Common myeloid progenitor, CD34-positive (primary cell): ENCODE data around the gene WBP1.
"Not testable (repeated sequence)": the region's sequence is repeated elsewhere in the genome, so short reads cannot be mapped to it uniquely, and the experiment has no call there.

Source experiments
- CTCF ChIA-PET: fragments of 350-600 bp; sonication (Branson Sonifier 250); formaldehyde crosslinking; loops from one replicate; lab custom pipeline; 2021; ENCODE audit warnings: antibody characterized with exemption; lab: Charles Lee
- POLR2A ChIA-PET: fragments of 350-600 bp; sonication (Branson Sonifier 250); formaldehyde crosslinking; loops from one replicate; lab custom pipeline; 2021; ENCODE audit warnings: antibody characterized with exemption; lab: Charles Lee
- DNase-seq, 3 donors: peaks; one replicate each; pipeline versions ENCODE4 v3.0.0 to v3.0.0-alpha.2; 2013
- H3K27ac ChIP-seq, 2 experiments: 1 replicate in 1 of 2; 2 replicates in 1 of 2; pipeline ENCODE4 v1.7.0; 2013; ENCODE audit warnings: inconsistent platforms in 2 of 2, low read length in 2 of 2, mild to moderate bottlenecking in 2 of 2, low read depth in 1 of 2, moderate library complexity in 1 of 2; ENCODE audit not compliant: severe bottlenecking in 2 of 2, insufficient read depth in 1 of 2, poor library complexity in 1 of 2
- H3K27me3 ChIP-seq, 5 experiments: replicated peaks in 2 of 5; 1 replicate in 3 of 5; 2 replicates in 2 of 5; pipeline versions ENCODE4 v1.6.1 to v1.7.0; 2013; ENCODE audit warnings: low read length in 4 of 5, mild to moderate bottlenecking in 2 of 5, moderate library complexity in 2 of 5, inconsistent platforms in 1 of 5; ENCODE audit not compliant: insufficient read depth in 5 of 5, control insufficient read depth in 4 of 5
- H3K36me3 ChIP-seq, 4 experiments: 1 replicate in 2 of 4; 2 replicates in 2 of 4; pipeline versions ENCODE4 v1.6.1 to v1.7.0; 2013; ENCODE audit warnings: low read length in 3 of 4, control low read depth in 1 of 4, mild to moderate bottlenecking in 1 of 4; ENCODE audit not compliant: control insufficient read depth in 4 of 4, insufficient read depth in 4 of 4
- H3K4me1 ChIP-seq, 4 experiments: 1 replicate in 3 of 4; 2 replicates in 1 of 4; pipeline versions ENCODE4 v1.6.1 to v1.7.1; 2013; ENCODE audit warnings: low read length in 3 of 4, mild to moderate bottlenecking in 3 of 4, control low read depth in 1 of 4, inconsistent platforms in 1 of 4, moderate library complexity in 1 of 4; ENCODE audit not compliant: control insufficient read depth in 4 of 4, insufficient read depth in 4 of 4; ENCODE audit errors: control extremely low read depth in 1 of 4
- H3K4me3 ChIP-seq, 7 experiments: 1 replicate in 4 of 7; 2 replicates in 3 of 7; pipeline versions ENCODE4 v1.5.1 to v1.7.0; 2013; ENCODE audit warnings: mild to moderate bottlenecking in 7 of 7, low read length in 6 of 7, moderate library complexity in 6 of 7, inconsistent platforms in 2 of 7, low read depth in 2 of 7, control low read depth in 1 of 7; ENCODE audit not compliant: insufficient read depth in 4 of 7, control insufficient read depth in 1 of 7; ENCODE audit errors: extremely low read depth in 1 of 7
- H3K9me3 ChIP-seq, 5 experiments: 1 replicate in 4 of 5; 2 replicates in 1 of 5; pipeline versions ENCODE4 v1.6.1 to v1.7.1; 2013; ENCODE audit warnings: low read length in 4 of 5, mild to moderate bottlenecking in 2 of 5, inconsistent platforms in 1 of 5, low read depth in 1 of 5, moderate library complexity in 1 of 5; ENCODE audit not compliant: control insufficient read depth in 4 of 5, insufficient read depth in 2 of 5; ENCODE audit errors: control extremely low read depth in 1 of 5
- WGBS: methylation state at CpG from one replicate; pipeline ENCODE4 v1.1.5; 2013; ENCODE audit not compliant: insufficient coverage; 5-methylcytosine and 5-hydroxymethylcytosine counted together

Gene WBP1

GRCh38 chr2:74441170-74441689 is 17.0 kb upstream of the WBP1 start:
- H3K9me3 ChIP-seq: no peaks in the 10 kb centered on the region
- peak overlapping the region in 4 of 7 experiments; percentile 16 to 81 (median 69) for H3K4me3 ChIP-seq
- ChIA-PET POLR2A (interaction anchor here (0.8 to 2.6 kb wide), 2 partner anchors 13 to 17 kb away, joined by 4 to 10 read pairs; partner anchors contain the start of genes INO80B and WBP1), CTCF (interaction anchor here (1.4 to 2.5 kb wide), 6 partner anchors 11 to 41 kb away, joined by 3 to 16 read pairs (median 8); partner anchors contain the start of genes CCDC142, INO80B and TTC31)
- H3K36me3 ChIP-seq: no peaks in the 10 kb centered on the region
- H3K27ac ChIP-seq: no peak overlapping the region
- WGBS: 74% methylated on average over 18 of the region's 33 CpGs
- DNase-seq: no peak
- peaks cover 4 to 51% (median 44%) of the 10 kb centered on the region in 4 experiments for H3K4me1 ChIP-seq
- H3K27me3 ChIP-seq: peaks cover 0 to 27% (median 10%) of the 10 kb centered on the region in 5 experiments

GRCh38 chr2:74441690-74442482 is 16.4 kb upstream of the WBP1 start, which contains the start of gene RTKN:
RTKN (minus strand) TSS chr2:74441937; CDS start chr2:74441816, 121 bp downstream.
- ChIA-PET POLR2A (interaction anchor here (1.8 to 2.6 kb wide), 2 partner anchors 13 to 16 kb away, joined by 6 to 10 read pairs; partner anchors contain the start of genes INO80B and WBP1), CTCF (interaction anchor here (0.6 to 2.5 kb wide), 4 partner anchors 9 to 453 kb away, joined by 3 to 9 read pairs (median 3); no protein-coding TSS in a partner anchor)
- no peaks in the 10 kb centered on the region for H3K9me3 ChIP-seq
- peaks cover 4 to 48% (median 44%) of the 10 kb centered on the region in 4 experiments for H3K4me1 ChIP-seq
- peak in 1 of 3 donors; percentile 34 for DNase-seq
- peaks cover 0 to 27% (median 10%) of the 10 kb centered on the region in 5 experiments for H3K27me3 ChIP-seq
- WGBS: 11% methylated on average over 50 of the region's 75 CpGs
- no peaks in the 10 kb centered on the region for H3K36me3 ChIP-seq
- peak within 1 kb of the TSS in 6 of 7 experiments; percentile 16 to 84 (median 70) for H3K4me3 ChIP-seq
- no peak within 1 kb of the TSS for H3K27ac ChIP-seq

GRCh38 chr2:74442483-74443297 is 15.5 kb upstream of the WBP1 start:
- POLR2A ChIA-PET: interaction anchor here (1.8 kb wide), 1 partner anchor 12 kb away, joined by 6 read pairs; the partner anchor contains the start of gene INO80B
- H3K4me1 ChIP-seq: peaks cover 4 to 44% (median 40%) of the 10 kb centered on the region in 4 experiments
- H3K27me3 ChIP-seq: peaks cover 0 to 27% (median 10%) of the 10 kb centered on the region in 5 experiments

DNA sequence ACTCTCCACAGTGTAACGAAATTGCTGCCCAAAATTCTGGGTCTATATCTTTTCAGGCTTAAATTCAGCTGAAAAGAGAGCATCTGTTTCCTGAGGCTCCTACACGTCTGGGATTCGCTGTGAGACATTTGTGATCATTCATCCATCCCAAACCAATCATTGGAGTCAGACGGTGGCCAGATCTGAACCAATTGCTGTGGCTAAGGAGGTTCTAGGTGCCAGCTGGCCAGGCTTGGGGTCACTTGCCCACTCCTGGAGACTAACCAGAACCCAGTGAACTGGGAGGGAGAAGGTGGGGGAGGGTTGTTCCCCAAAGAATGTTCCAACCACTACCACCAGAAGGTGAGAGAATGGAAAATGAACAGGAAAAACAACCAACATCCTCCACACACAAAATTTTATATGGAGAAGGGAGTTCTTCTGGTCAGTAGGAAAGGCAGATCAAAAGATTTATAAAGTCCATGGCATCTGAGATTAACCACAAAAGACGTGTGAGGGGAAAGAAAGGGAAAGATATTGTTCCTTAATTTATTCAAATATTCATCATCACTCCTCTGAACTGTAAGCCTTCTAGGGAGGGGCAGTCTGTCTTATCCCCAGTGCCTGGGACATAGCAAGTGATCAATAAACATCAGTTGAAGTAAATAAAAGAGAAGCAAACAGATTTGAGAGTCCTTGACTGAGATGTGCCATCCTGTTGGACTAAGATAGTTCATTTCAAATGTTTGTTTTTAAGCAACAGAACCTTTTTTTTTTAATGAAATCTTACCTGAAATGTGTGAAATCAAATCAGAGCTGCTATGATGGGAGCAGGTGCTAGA is 13.5 kb upstream of the WBP1 start:
- ChIA-PET POLR2A (interaction anchor here (1.6 kb wide), 1 partner anchor 10 kb away, joined by 6 read pairs; the partner anchor contains the start of gene INO80B), CTCF (interaction anchor here (0.7 to 1.6 kb wide), 6 partner anchors 7 to 36 kb away, joined by 3 to 4 read pairs (median 3); partner anchors contain the start of genes C2orf81 and WBP1)
- H3K9me3 ChIP-seq: no peaks in the 10 kb centered on the region
- no peaks in the 10 kb centered on the region for H3K36me3 ChIP-seq
- no peak overlapping the region for H3K27ac ChIP-seq
- no peak for DNase-seq
- no peak overlapping the region for H3K4me3 ChIP-seq
- 67% methylated on average over 1 of the region's 5 CpGs for WGBS
- H3K27me3 ChIP-seq: peaks cover 0 to 27% (median 10%) of the 10 kb centered on the region in 5 experiments
- peaks cover 4 to 30% (median 24%) of the 10 kb centered on the region in 4 experiments for H3K4me1 ChIP-seq

More at GRCh38 chr2:74442483-74443297, 15.5 kb upstream of the WBP1 start:
- H3K36me3 ChIP-seq, DNase-seq, H3K9me3 ChIP-seq, H3K27ac ChIP-seq: not testable (repeated sequence)
- CTCF ChIA-PET: interaction anchor here (0.6 to 1.3 kb wide), 4 partner anchors 9 to 454 kb away, joined by 3 read pairs; partner anchors contain the start of gene INO80B
- H3K4me3 ChIP-seq: peak overlapping the region in 3 of 7 experiments; percentile 32 to 81 (median 64)
- 94% methylated on average over 10 of the region's 16 CpGs for WGBS

DNA sequence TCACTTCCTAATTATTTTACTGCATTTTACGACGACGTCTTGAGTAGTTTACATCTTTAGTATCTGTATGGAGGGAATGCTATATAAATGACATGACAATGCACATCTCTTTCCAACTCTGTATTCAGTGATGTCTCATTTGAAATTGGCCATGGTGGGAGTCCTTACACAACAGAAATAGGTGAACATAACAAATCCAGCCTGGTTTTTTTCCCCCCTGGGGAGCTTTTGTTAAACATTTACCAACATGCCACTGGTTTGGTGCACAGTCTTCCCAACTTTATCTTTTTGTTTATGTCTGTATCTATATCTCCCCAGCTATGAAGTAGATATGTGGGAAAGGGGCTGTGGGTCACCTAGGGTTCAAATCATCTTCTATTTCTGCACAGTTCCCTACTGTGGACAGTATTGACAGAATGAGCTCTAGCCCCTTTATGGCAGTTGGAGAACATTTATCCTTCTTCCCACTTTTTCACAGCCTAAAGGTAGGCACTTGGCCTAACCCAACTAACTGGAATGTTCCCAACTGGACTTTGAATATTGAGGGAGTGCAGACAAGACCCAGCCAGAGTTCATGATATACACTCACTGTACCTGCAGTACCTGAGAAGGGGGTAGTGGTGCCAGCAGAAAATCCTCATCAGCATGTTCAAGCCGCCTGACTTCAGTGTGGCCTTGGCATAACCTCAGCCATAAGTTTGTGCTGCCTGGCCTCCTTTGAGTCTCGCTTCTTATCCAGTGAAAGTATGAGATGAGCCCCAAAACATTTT is 10.8 kb upstream of the WBP1 start:
- WGBS: 100% methylated on average over 2 of the region's 5 CpGs
- peaks cover 4 to 14% (median 9%) of the 10 kb centered on the region in 4 experiments for H3K4me1 ChIP-seq

More for the DNA sequence above, 10.8 kb upstream of the WBP1 start:
- ChIA-PET CTCF (interaction anchor here (0.8 to 1.1 kb wide), 2 partner anchors 11 to 22 kb away, joined by 3 read pairs; partner anchors contain the start of gene WBP1), POLR2A (no interaction called here)
- Histone ChIP-seq H3K27ac (no peak overlapping the region), H3K36me3 (no peaks in the 10 kb centered on the region), H3K9me3 (no peaks in the 10 kb centered on the region), H3K27me3 (peaks cover 0 to 9% (median 2%) of the 10 kb centered on the region in 5 experiments), H3K4me3 (no peak overlapping the region)
- DNase-seq: no peak
